Glutamatergic neuron (in vitro differentiated cells): ENCODE measurements around the gene GATAD1. TPM values are rescaled to one million over a fixed set of nuclear protein-coding genes. Genes with fewer than 3 reads are reported as not detected.
"Not testable (repeated sequence)": the region's sequence is repeated elsewhere in the genome, so short reads cannot be mapped to it uniquely, and the experiment has no call there.

ENCODE experiments used
- DNase-seq: peaks from one replicate; pipeline ENCODE4 v3.0.0; 2022
- H3K27ac Mint-ChIP-seq: one replicate; pipeline ENCODE4 v1.8.0; 2020; ENCODE audit warnings: mild to moderate bottlenecking, mixed read lengths, inconsistent platforms; ENCODE audit not compliant: unreplicated experiment
- H3K27me3 Mint-ChIP-seq: one replicate; pipeline ENCODE4 v1.8.0; 2020; ENCODE audit warnings: mild to moderate bottlenecking, moderate library complexity, mixed read lengths, inconsistent platforms; ENCODE audit not compliant: unreplicated experiment
- H3K36me3 Mint-ChIP-seq: one replicate; pipeline ENCODE4 v1.8.0; 2020; ENCODE audit warnings: mild to moderate bottlenecking, mixed read lengths, inconsistent platforms; ENCODE audit not compliant: unreplicated experiment
- H3K4me1 Mint-ChIP-seq: one replicate; pipeline ENCODE4 v1.8.0; 2020; ENCODE audit warnings: mild to moderate bottlenecking, low read depth, mixed read lengths, inconsistent platforms; ENCODE audit not compliant: unreplicated experiment
- H3K4me3 Mint-ChIP-seq: one replicate; pipeline ENCODE4 v1.8.0; 2020; ENCODE audit warnings: mild to moderate bottlenecking, mixed read lengths, inconsistent platforms; ENCODE audit not compliant: unreplicated experiment
- H3K9me3 Mint-ChIP-seq: one replicate; pipeline ENCODE4 v1.8.0; 2020; ENCODE audit warnings: mild to moderate bottlenecking, moderate library complexity, mixed read lengths, inconsistent platforms; ENCODE audit not compliant: unreplicated experiment
- CTCF ChIP-seq: fragments of 200-600 bp; sonication (generic); IDR thresholded peaks from one replicate; pipeline ENCODE4 v1.5.0; 2021; ENCODE audit not compliant: partially characterized antibody, unreplicated experiment
- total RNA-seq: library from RNA; stranded (reverse); fragmentation: NEBNext Ultra II Directional; extraction: Animal tissue kit (Norgen Biotek cat#: 25700); gene quantifications from one replicate; pipeline ENCODE4 v1.2.1, GENCODE V29; 2021; ENCODE audit not compliant: unreplicated experiment

GATAD1 gene
- total RNA-seq, 1 donor from 2014 or later = 20.3 TPM

- no peaks in the 10 kb centered on the region for H3K36me3 Mint-ChIP-seq
These were observed 30.8 kb downstream of the GATAD1 start for GRCh38 chr7:92478095-92478494.

GRCh38 chr7:92478711-92479110 is 31.4 kb downstream of the GATAD1 start:
- Mint-ChIP-seq H3K4me3 (no peak overlapping the region), H3K27me3 (no peaks in the 10 kb centered on the region), H3K9me3 (no peaks in the 10 kb centered on the region), H3K27ac (no peak overlapping the region), H3K4me1 (peaks cover 2% of the 10 kb centered on the region), H3K36me3 (no peaks in the 10 kb centered on the region)
- no peak for TF ChIP-seq CTCF
- DNase-seq = no peak

More at GRCh38 chr7:92478095-92478494, 30.8 kb downstream of the GATAD1 start:
- Mint-ChIP-seq H3K9me3 (no peaks in the 10 kb centered on the region), H3K27ac (no peak overlapping the region), H3K27me3 (no peaks in the 10 kb centered on the region), H3K4me1 (peaks cover 2% of the 10 kb centered on the region), H3K4me3 (no peak overlapping the region)
- DNase-seq = no peak
- TF ChIP-seq CTCF = no peak

- DNase-seq, H3K4me1 Mint-ChIP-seq, H3K4me3 Mint-ChIP-seq, H3K27ac Mint-ChIP-seq, H3K9me3 Mint-ChIP-seq, H3K36me3 Mint-ChIP-seq, H3K27me3 Mint-ChIP-seq: not testable (repeated sequence)
These were observed 31.9 kb downstream of the GATAD1 start for GRCh38 chr7:92479146-92479545.

GRCh38 chr7:92483624-92484023 is 36.3 kb downstream of the GATAD1 start:
- H3K4me3 Mint-ChIP-seq, H3K36me3 Mint-ChIP-seq, H3K4me1 Mint-ChIP-seq, H3K27me3 Mint-ChIP-seq, DNase-seq, H3K27ac Mint-ChIP-seq, H3K9me3 Mint-ChIP-seq: not testable (repeated sequence)

GRCh38 chr7:92484226-92484625 is 36.9 kb downstream of the GATAD1 start:
- not testable (repeated sequence) for H3K4me1 Mint-ChIP-seq, H3K36me3 Mint-ChIP-seq, H3K27ac Mint-ChIP-seq, H3K9me3 Mint-ChIP-seq, H3K4me3 Mint-ChIP-seq, H3K27me3 Mint-ChIP-seq, DNase-seq

GRCh38 chr7:92485267-92485892 is 38.1 kb downstream of the GATAD1 start:
- no peak for DNase-seq
- Mint-ChIP-seq H3K36me3 (no peaks in the 10 kb centered on the region), H3K9me3 (no peaks in the 10 kb centered on the region), H3K27ac (no peak overlapping the region), H3K4me1 (no peaks in the 10 kb centered on the region), H3K27me3 (no peaks in the 10 kb centered on the region), H3K4me3 (no peak overlapping the region)
- no peak for TF ChIP-seq CTCF
